Measurements from ENCODE around the gene VAV2. TPM values are rescaled to one million over a fixed set of nuclear protein-coding genes. Genes with fewer than 3 reads are reported as not detected.

The VAV2 gene
- total RNA-seq, 6 experiments from 2014 or later, result 17.6 to 24.5 (median 21.7) TPM

GRCh38 chr9:133836818-133837217 is 155.3 kb downstream of the VAV2 start:
- no peak for TF ChIP-seq CTCF (IDR thresholded peaks at IDR 0.05)
- Mint-ChIP-seq H3K9me3 (no peaks in the 10 kb centered on the region), H3K36me3 (ENCODE audit: low read depth) (no peaks in the 10 kb centered on the region), H3K4me1 (ENCODE audit: low read depth) (no peaks in the 10 kb centered on the region), H3K27ac (no peak overlapping the region), H3K4me3 (no peak overlapping the region), H3K27me3 (ENCODE audit: insufficient read depth) (peaks cover 7% of the 10 kb centered on the region; the same call in 1 of the 2 replicates)
- no peak for DNase-seq

- no peaks in the 10 kb centered on the region for H3K36me3 Mint-ChIP-seq (ENCODE audit: low read depth)
- no peak overlapping the region for H3K27ac Mint-ChIP-seq
- no peak for DNase-seq
- no peaks in the 10 kb centered on the region for H3K4me1 Mint-ChIP-seq (ENCODE audit: low read depth)
- peaks cover 7% of the 10 kb centered on the region; the same call in 1 of the 2 replicates for H3K27me3 Mint-ChIP-seq (ENCODE audit: insufficient read depth)
- TF ChIP-seq CTCF (IDR thresholded peaks at IDR 0.05), result no peak
- no peaks in the 10 kb centered on the region for H3K9me3 Mint-ChIP-seq
- no peak overlapping the region for H3K4me3 Mint-ChIP-seq
These were observed 155.9 kb downstream of the VAV2 start for GRCh38 chr9:133836001-133836758.

GRCh38 chr9:133835262-133835901 is 156.7 kb downstream of the VAV2 start:
- H3K4me3 Mint-ChIP-seq, result no peak overlapping the region

GRCh38 chr9:133834080-133834976 is 157.8 kb downstream of the VAV2 start:
- H3K4me3 Mint-ChIP-seq, result no peak overlapping the region
- H3K27ac Mint-ChIP-seq, result no peak overlapping the region

More at GRCh38 chr9:133835262-133835901, 156.7 kb downstream of the VAV2 start:
- Mint-ChIP-seq H3K27me3 (ENCODE audit: insufficient read depth) (peaks cover 7% of the 10 kb centered on the region; the same call in 1 of the 2 replicates), H3K27ac (no peak overlapping the region), H3K4me1 (ENCODE audit: low read depth) (no peaks in the 10 kb centered on the region), H3K9me3 (no peaks in the 10 kb centered on the region), H3K36me3 (ENCODE audit: low read depth) (peaks cover 6% of the 10 kb centered on the region; the same call in 1 of the 2 replicates)
- no peak for TF ChIP-seq CTCF (IDR thresholded peaks at IDR 0.05)
- DNase-seq, result no peak

More at GRCh38 chr9:133834080-133834976, 157.8 kb downstream of the VAV2 start:
- H3K9me3 Mint-ChIP-seq, result no peaks in the 10 kb centered on the region
- peaks cover 8% of the 10 kb centered on the region; the same call in 1 of the 2 replicates for H3K36me3 Mint-ChIP-seq (ENCODE audit: low read depth)
- TF ChIP-seq CTCF (IDR thresholded peaks at IDR 0.05), result no peak
- DNase-seq, result no peak
- H3K27me3 Mint-ChIP-seq (ENCODE audit: insufficient read depth), result no peaks in the 10 kb centered on the region; the same call in 1 of the 2 replicates
- no peaks in the 10 kb centered on the region for H3K4me1 Mint-ChIP-seq (ENCODE audit: low read depth)
